Measurements from ENCODE around the gene RAB11A. TPM values are rescaled to one million over a fixed set of nuclear protein-coding genes. Genes with fewer than 3 reads are reported as not detected.
A peak's percentile ranks its signal among the peaks of the same experiment; 100 is the strongest.

Gene RAB11A
- total and polyA plus RNA-seq, 8 donors = 129 to 360 (median 183) TPM

GRCh38 chr15:65918357-65918920 is 49.1 kb downstream of the RAB11A start:
- no peaks in the 10 kb centered on the region for H3K27me3 ChIP-seq
- H3K36me3 ChIP-seq = peaks cover 0 to 11% (median 8%) of the 10 kb centered on the region in 4 donors
- peaks cover 3 to 18% (median 15%) of the 10 kb centered on the region in 4 donors for H3K4me1 ChIP-seq
- intact Hi-C loops (cut with DNase I; ENCODE audit: low total_unique reads) = no loop called here
- no peak overlapping the region for H3K27ac ChIP-seq
- no peak for DNase-seq
- H3K9me3 ChIP-seq = no peaks in the 10 kb centered on the region
- TF ChIP-seq POLR2AphosphoS5 (IDR thresholded peaks at IDR 0.05) (no peak), CTCF (IDR thresholded peaks at IDR 0.05) (no peak), EP300 (IDR thresholded peaks at IDR 0.05) (no peak), POLR2A (IDR thresholded peaks at IDR 0.05) (no peak)
- no peak overlapping the region for H3K4me3 ChIP-seq
- WGBS, 5 donors = 83 to 90% (median 85%) methylated on average over 3 of the region's 3 CpGs

- DNase-seq = no peak
- 93 to 97% (median 94%) methylated on average over 5 of the region's 5 CpGs for WGBS, 5 donors
These were observed 49.7 kb downstream of the RAB11A start for GRCh38 chr15:65918945-65919344.

GRCh38 chr15:65919353-65919752 is 50.1 kb downstream of the RAB11A start:
- Histone ChIP-seq H3K36me3 (peaks cover 0 to 9% (median 7%) of the 10 kb centered on the region in 4 donors), H3K27ac (no peak overlapping the region), H3K9me3 (no peaks in the 10 kb centered on the region), H3K27me3 (no peaks in the 10 kb centered on the region), H3K4me3 (no peak overlapping the region), H3K4me1 (peaks cover 3 to 18% (median 15%) of the 10 kb centered on the region in 4 donors)
- no peak for DNase-seq
- 90 to 96% (median 92%) methylated on average over 9 of the region's 9 CpGs for WGBS, 5 donors
- intact Hi-C loops (cut with DNase I; ENCODE audit: low total_unique reads) = no loop called here
- TF ChIP-seq CTCF (IDR thresholded peaks at IDR 0.05) = no peak
- no peak for TF ChIP-seq EP300 (IDR thresholded peaks at IDR 0.05)
- TF ChIP-seq POLR2A (IDR thresholded peaks at IDR 0.05) = no peak
- no peak for TF ChIP-seq POLR2AphosphoS5 (IDR thresholded peaks at IDR 0.05)

More at GRCh38 chr15:65918945-65919344, 49.7 kb downstream of the RAB11A start:
- Histone ChIP-seq H3K4me1 (peaks cover 3 to 18% (median 15%) of the 10 kb centered on the region in 4 donors), H3K27ac (no peak overlapping the region), H3K9me3 (no peaks in the 10 kb centered on the region), H3K27me3 (no peaks in the 10 kb centered on the region), H3K36me3 (peaks cover 0 to 9% (median 7%) of the 10 kb centered on the region in 4 donors), H3K4me3 (no peak overlapping the region)
- TF ChIP-seq EP300 (IDR thresholded peaks at IDR 0.05) (no peak), POLR2A (IDR thresholded peaks at IDR 0.05) (no peak), CTCF (IDR thresholded peaks at IDR 0.05) (no peak), POLR2AphosphoS5 (IDR thresholded peaks at IDR 0.05) (no peak)
- intact Hi-C loops (cut with DNase I; ENCODE audit: low total_unique reads) = no loop called here

- no peak for TF ChIP-seq POLR2A (IDR thresholded peaks at IDR 0.05)
- TF ChIP-seq EP300 (IDR thresholded peaks at IDR 0.05) = no peak
- no peak for TF ChIP-seq CTCF (IDR thresholded peaks at IDR 0.05)
- TF ChIP-seq POLR2AphosphoS5 (IDR thresholded peaks at IDR 0.05) = no peak
- intact Hi-C loops (cut with DNase I; ENCODE audit: low total_unique reads) = no loop called here
- 25 to 43% (median 28%) methylated on average over 1 of the region's 1 CpG for WGBS, 5 donors
- Histone ChIP-seq H3K27ac (no peak overlapping the region), H3K9me3 (no peaks in the 10 kb centered on the region), H3K4me1 (peaks cover 3 to 18% (median 15%) of the 10 kb centered on the region in 4 donors), H3K4me3 (no peak overlapping the region), H3K27me3 (no peaks in the 10 kb centered on the region), H3K36me3 (peaks cover 0 to 9% (median 7%) of the 10 kb centered on the region in 4 donors)
- DNase-seq = peak; percentile 40 to 41
These were observed 50.8 kb downstream of the RAB11A start for GRCh38 chr15:65920121-65920520.
